Keratinocyte (primary cell): ENCODE measurements around the gene KRT5. TPM values are rescaled to one million over a fixed set of nuclear protein-coding genes. Genes with fewer than 3 reads are reported as not detected.
A peak's percentile ranks its signal among the peaks of the same experiment; 100 is the strongest.

Experiments used
- DNase-seq: peaks from one replicate; pipeline ENCODE4 v3.0.0-alpha.2; 2011; ENCODE audit warnings: low read depth, missing footprints, low spot score
- FAIRE-seq: peaks from 2 replicates; lab custom pipeline; 2011; peaks lifted over from hg19 to GRCh38; lab: Jason Lieb, UNC
- H2AFZ ChIP-seq: 2 replicates; pipeline ENCODE4 v1.6.0; 2012; ENCODE audit warnings: low read length, control low read depth, inconsistent platforms; ENCODE audit not compliant: control insufficient read depth
- H3K27ac ChIP-seq: 2 replicates; pipeline ENCODE4 v1.5.1; 2011; ENCODE audit warnings: low read length; ENCODE audit not compliant: control insufficient read depth, insufficient read depth
- H3K27me3 ChIP-seq: 3 replicates; pipeline ENCODE4 v1.6.0; 2011; ENCODE audit warnings: low read length; ENCODE audit not compliant: control insufficient read depth, insufficient read depth; ENCODE audit errors: extremely low read depth
- H3K36me3 ChIP-seq, 2 experiments: 2 replicates in 1 of 2; 3 replicates in 1 of 2; pipeline ENCODE4 v1.5.1; 2011; ENCODE audit warnings: low read length in 2 of 2, mild to moderate bottlenecking in 1 of 2; ENCODE audit not compliant: control insufficient read depth in 2 of 2, insufficient read depth in 2 of 2; ENCODE audit errors: extremely low read depth in 1 of 2
- H3K4me1 ChIP-seq: 3 replicates; pipeline ENCODE4 v1.5.1; 2011; ENCODE audit warnings: low read length; ENCODE audit not compliant: control insufficient read depth, insufficient read depth; ENCODE audit errors: extremely low read depth
- H3K4me2 ChIP-seq: 3 replicates; pipeline ENCODE4 v1.6.0; 2011; ENCODE audit warnings: low read depth, low read length; ENCODE audit not compliant: control insufficient read depth, insufficient read depth; ENCODE audit errors: extremely low read depth
- H3K4me3 ChIP-seq, 3 experiments: fragments of 200-600 bp in 1 of 3; sonication (generic) in 1 of 3; 2 replicates in 2 of 3; 3 replicates in 1 of 3; pipeline ENCODE4 v1.5.1; 2011 to 2016; ENCODE audit warnings: low read length in 3 of 3, mild to moderate bottlenecking in 3 of 3, control low read depth in 2 of 3, inconsistent platforms in 1 of 3, low read depth in 1 of 3, mixed read lengths in 1 of 3, mixed run types in 1 of 3, moderate library complexity in 1 of 3; ENCODE audit not compliant: control insufficient read depth in 2 of 3, insufficient read depth in 2 of 3; ENCODE audit errors: extremely low read depth in 1 of 3
- H3K79me2 ChIP-seq: 2 replicates; pipeline ENCODE4 v1.6.0; 2012; ENCODE audit warnings: low read length; ENCODE audit not compliant: control insufficient read depth, insufficient read depth
- H3K9ac ChIP-seq: 3 replicates; pipeline ENCODE4 v1.6.0; 2011; ENCODE audit warnings: low read length; ENCODE audit not compliant: control insufficient read depth, insufficient read depth; ENCODE audit errors: extremely low read depth
- H3K9me1 ChIP-seq: 3 replicates; pipeline ENCODE4 v1.6.0; 2011; ENCODE audit warnings: low read length; ENCODE audit not compliant: control insufficient read depth, insufficient read depth; ENCODE audit errors: extremely low read depth
- H3K9me3 ChIP-seq: 2 replicates; pipeline ENCODE4 v1.5.1; 2012; ENCODE audit warnings: low read depth, low read length; ENCODE audit not compliant: control insufficient read depth
- H4K20me1 ChIP-seq: 3 replicates; pipeline ENCODE4 v1.6.0; 2011; ENCODE audit warnings: low read length; ENCODE audit not compliant: control insufficient read depth, insufficient read depth; ENCODE audit errors: extremely low read depth
- CTCF ChIP-seq, 3 experiments: IDR thresholded peaks in 1 of 3; conservative IDR thresholded peaks in 1 of 3; optimal IDR thresholded peaks in 1 of 3; 2 replicates in 2 of 3; 3 replicates in 1 of 3; pipeline versions ENCODE3 to v1.5.1; 2011; ENCODE audit warnings: low read length in 3 of 3, mild to moderate bottlenecking in 3 of 3, moderate library complexity in 2 of 3, control low read depth in 1 of 3, inconsistent platforms in 1 of 3; ENCODE audit not compliant: insufficient read depth in 2 of 3; ENCODE audit errors: extremely low read depth in 1 of 3
- EZH2 ChIP-seq: IDR thresholded peaks from one replicate; pipeline ENCODE4 v1.6.1; 2012; ENCODE audit warnings: inconsistent platforms, mild to moderate bottlenecking, low read length, moderate library complexity
- dilution Hi-C: fragments of 300-500 bp; cut with MboI; formaldehyde crosslinking; loops from one replicate; pipeline ENCODE4 v1.7.0; 2020; ENCODE audit warnings: low sequenced_read_pairs; ENCODE audit not compliant: extremely low pct_ligation_motif_present
- polyA plus RNA-seq, 5 experiments: library from polyadenylated mRNA; depleted of rRNA in 3 of 5; stranded (reverse) in 3 of 5; stranded (forward) in 1 of 5; unstranded in 1 of 5; fragments of >200 nt; gene quantifications; 1 replicate in 1 of 5; 2 replicates in 3 of 5; 3 replicates in 1 of 5; pipeline versions ENCODE4 v1.2.1 to v1.2.3, GENCODE V29; 2011 to 2012; ENCODE audit warnings: missing spikeins in 2 of 5, low read depth in 1 of 5, low replicate concordance in 1 of 5

Gene KRT5
- polyA plus RNA-seq, 1 donor (not counting 4 experiments of a cell fraction or from before 2014, with no cell fraction given), result 15,814 TPM

GRCh38 chr12:52523824-52524223 is 3.6 kb upstream of the KRT5 start:
- dilution Hi-C loops, result no loop called here
- peak; percentile 88 for DNase-seq
- H3K27ac ChIP-seq, result peak overlapping the region; percentile 98

GRCh38 chr12:52522346-52523011 is 2.3 kb upstream of the KRT5 start:
- Histone ChIP-seq H2AFZ (no peak overlapping the region), H3K9me1 (no peaks in the 10 kb centered on the region), H3K36me3 (peaks cover 10 to 22% of the 10 kb centered on the region in 2 experiments), H3K79me2 (peaks cover 21% of the 10 kb centered on the region), H3K4me2 (peak overlapping the region; percentile 96), H3K4me1 (peaks cover 71% of the 10 kb centered on the region), H4K20me1 (peaks cover 27% of the 10 kb centered on the region), H3K9ac (peak overlapping the region; percentile 92), H3K9me3 (no peaks in the 10 kb centered on the region), H3K27ac (peak overlapping the region; percentile 98), H3K27me3 (no peaks in the 10 kb centered on the region), H3K4me3 (peak overlapping the region; percentile 30 to 66 (median 64))
- dilution Hi-C loops, result no loop called here
- FAIRE-seq (peak; percentile 99), DNase-seq (peak; percentile 99)
- TF ChIP-seq EZH2, result no peak
- TF ChIP-seq CTCF (optimal IDR thresholded peaks at IDR 0.05 in 1 of 3, IDR thresholded peaks at IDR 0.05 in 1 of 3, conservative IDR thresholded peaks at IDR 0.05 in 1 of 3; ENCODE audit: extremely low read depth in 1 of 3, insufficient read depth in 2 of 3, low read length in 3 of 3), result no peak

More at GRCh38 chr12:52523824-52524223, 3.6 kb upstream of the KRT5 start:
- peaks cover 64% of the 10 kb centered on the region for H3K4me1 ChIP-seq
- H3K4me2 ChIP-seq, result peak overlapping the region; percentile 96
- H2AFZ ChIP-seq, result no peak overlapping the region
- no peaks in the 10 kb centered on the region for H3K9me1 ChIP-seq
- FAIRE-seq, result peak; percentile 96
- H3K9me3 ChIP-seq, result no peaks in the 10 kb centered on the region
- H3K9ac ChIP-seq, result peak overlapping the region; percentile 92
- peaks cover 13% of the 10 kb centered on the region for H4K20me1 ChIP-seq
- peaks cover 13% of the 10 kb centered on the region for H3K79me2 ChIP-seq
- peaks cover 3 to 9% of the 10 kb centered on the region in 2 experiments for H3K36me3 ChIP-seq
- TF ChIP-seq EZH2, result no peak
- no peak for TF ChIP-seq CTCF (optimal IDR thresholded peaks at IDR 0.05 in 1 of 3, IDR thresholded peaks at IDR 0.05 in 1 of 3, conservative IDR thresholded peaks at IDR 0.05 in 1 of 3; ENCODE audit: extremely low read depth in 1 of 3, insufficient read depth in 2 of 3, low read length in 3 of 3)
- peak overlapping the region in 2 of 3 experiments; percentile 4 to 64 for H3K4me3 ChIP-seq
- H3K27me3 ChIP-seq, result no peaks in the 10 kb centered on the region
